Measurements from ENCODE around the gene ELAPOR1. TPM values are rescaled to one million over a fixed set of nuclear protein-coding genes. Genes with fewer than 3 reads are reported as not detected.
A peak's percentile ranks its signal among the peaks of the same experiment; 100 is the strongest.

Gene ELAPOR1
- total and polyA plus RNA-seq, 12 donors: 0.06 to 0.54 (median 0.30) TPM; not detected in 2

- H3K4me3 ChIP-seq: no peak overlapping the region
- ATAC-seq (no peak), DNase-seq (no peak)
- peaks cover 0 to 30% (median 8%) of the 10 kb centered on the region in 9 donors for H3K4me1 ChIP-seq
- TF ChIP-seq, protein P1, sequence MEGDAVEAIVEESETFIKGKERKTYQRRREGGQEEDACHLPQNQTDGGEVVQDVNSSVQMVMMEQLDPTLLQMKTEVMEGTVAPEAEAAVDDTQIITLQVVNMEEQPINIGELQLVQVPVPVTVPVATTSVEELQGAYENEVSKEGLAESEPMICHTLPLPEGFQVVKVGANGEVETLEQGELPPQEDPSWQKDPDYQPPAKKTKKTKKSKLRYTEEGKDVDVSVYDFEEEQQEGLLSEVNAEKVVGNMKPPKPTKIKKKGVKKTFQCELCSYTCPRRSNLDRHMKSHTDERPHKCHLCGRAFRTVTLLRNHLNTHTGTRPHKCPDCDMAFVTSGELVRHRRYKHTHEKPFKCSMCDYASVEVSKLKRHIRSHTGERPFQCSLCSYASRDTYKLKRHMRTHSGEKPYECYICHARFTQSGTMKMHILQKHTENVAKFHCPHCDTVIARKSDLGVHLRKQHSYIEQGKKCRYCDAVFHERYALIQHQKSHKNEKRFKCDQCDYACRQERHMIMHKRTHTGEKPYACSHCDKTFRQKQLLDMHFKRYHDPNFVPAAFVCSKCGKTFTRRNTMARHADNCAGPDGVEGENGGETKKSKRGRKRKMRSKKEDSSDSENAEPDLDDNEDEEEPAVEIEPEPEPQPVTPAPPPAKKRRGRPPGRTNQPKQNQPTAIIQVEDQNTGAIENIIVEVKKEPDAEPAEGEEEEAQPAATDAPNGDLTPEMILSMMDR (IDR thresholded peaks at IDR 0.05): no peak
- intact Hi-C loops (cut with DNase I): no loop called here
- WGBS, 2 donors: 83 to 91% methylated on average over 3 of the region's 3 CpGs
- H3K9me3 ChIP-seq: no peaks in the 10 kb centered on the region
- no peak overlapping the region for H3K27ac ChIP-seq
- no peaks in the 10 kb centered on the region for H3K27me3 ChIP-seq
- no peaks in the 10 kb centered on the region for H3K36me3 ChIP-seq
These were observed 45.4 kb downstream of the ELAPOR1 start for GRCh38 chr1:109159326-109159725.

DNA sequence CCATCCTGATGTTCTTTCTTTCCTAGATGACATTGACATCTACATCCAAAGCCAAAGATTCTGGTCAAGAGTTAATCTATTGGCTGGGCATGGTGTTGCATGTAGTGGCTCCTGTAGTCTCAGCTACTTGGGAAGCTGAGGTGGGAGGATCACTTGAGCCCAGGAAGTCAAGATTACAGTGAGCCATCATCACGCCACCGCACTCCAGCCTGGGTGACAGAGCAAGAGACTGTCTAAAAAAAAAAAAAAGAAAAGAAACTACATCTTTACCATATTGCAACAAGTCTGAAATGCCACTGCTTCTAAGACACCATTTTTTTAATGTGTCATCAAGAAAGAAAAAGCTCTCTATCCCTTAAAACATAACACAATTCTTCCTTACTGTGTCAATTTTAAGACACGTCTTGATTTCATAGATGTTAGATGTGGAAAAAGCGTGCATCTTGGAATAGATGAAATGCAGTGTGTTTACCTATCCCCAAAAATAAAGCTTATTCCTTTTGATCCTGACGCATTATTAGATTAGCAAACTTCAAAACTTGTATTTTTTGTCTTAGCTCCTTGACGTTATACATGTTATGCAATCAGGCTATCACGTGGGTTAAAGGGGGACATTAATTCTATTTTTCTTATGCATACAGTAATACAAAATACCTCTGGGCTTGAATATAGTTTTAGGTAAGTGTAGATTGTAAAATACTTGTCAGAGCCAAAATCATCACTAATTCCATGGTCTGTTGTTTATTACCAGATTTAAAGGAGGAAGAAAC, 46.3 kb downstream of the ELAPOR1 start:
- ATAC-seq: no peak
- 93 to 96% methylated on average over 7 of the region's 7 CpGs for WGBS, 2 donors

GRCh38 chr1:109161858-109162606, 48.1 kb downstream of the ELAPOR1 start:
- Histone ChIP-seq H3K36me3 (no peaks in the 10 kb centered on the region), H3K4me1 (peaks cover 0 to 35% (median 8%) of the 10 kb centered on the region in 9 donors), H3K27ac (peak overlapping the region in 7 of 10 donors; percentile 7 to 73 (median 30)), H3K9me3 (no peaks in the 10 kb centered on the region), H3K27me3 (no peaks in the 10 kb centered on the region), H3K4me3 (peak overlapping the region in 1 of 10 donors; percentile 9)
- 57 to 61% methylated on average over 12 of the region's 12 CpGs for WGBS, 2 donors
- peak in 7 of 8 donors; percentile 53 to 93 (median 78) for ATAC-seq
- peak in 1 of 2 donors; percentile 34 for DNase-seq
- TF ChIP-seq, protein P1 (IDR thresholded peaks at IDR 0.05): no peak
- intact Hi-C loops (cut with DNase I): no loop called here

More for the DNA sequence above, 46.3 kb downstream of the ELAPOR1 start:
- Histone ChIP-seq H3K4me1 (peaks cover 0 to 30% (median 8%) of the 10 kb centered on the region in 9 donors), H3K36me3 (no peaks in the 10 kb centered on the region), H3K27me3 (no peaks in the 10 kb centered on the region), H3K4me3 (no peak overlapping the region), H3K9me3 (no peaks in the 10 kb centered on the region), H3K27ac (no peak overlapping the region)
- intact Hi-C loops (cut with DNase I): no loop called here
- TF ChIP-seq, protein P1 (IDR thresholded peaks at IDR 0.05): no peak
- DNase-seq: no peak

GRCh38 chr1:109162626-109163025, 48.7 kb downstream of the ELAPOR1 start:
- intact Hi-C loops (cut with DNase I): no loop called here
- H3K27ac ChIP-seq: peak overlapping the region in 1 of 10 donors; percentile 24

More at GRCh38 chr1:109162626-109163025, 48.7 kb downstream of the ELAPOR1 start:
- no peak overlapping the region for H3K4me3 ChIP-seq
- TF ChIP-seq, protein P1 (IDR thresholded peaks at IDR 0.05): no peak
- H3K4me1 ChIP-seq: peaks cover 0 to 41% (median 12%) of the 10 kb centered on the region in 9 donors
- DNase-seq (no peak), ATAC-seq (no peak)
- no peaks in the 10 kb centered on the region for H3K36me3 ChIP-seq
- no peaks in the 10 kb centered on the region for H3K9me3 ChIP-seq
- no peaks in the 10 kb centered on the region for H3K27me3 ChIP-seq

Data from heart right ventricle (tissue), 16 donors.